Tibial nerve (tissue), 4 donors: ENCODE results near the gene ATPAF1.

Experiments
- CTCF ChIP-seq, 5 experiments: fragments of 200-600 bp in 3 of 5; fragments of 450-650 bp in 2 of 5; sonication (generic) in 3 of 5; IDR thresholded peaks; one replicate each; pipeline ENCODE4 v1.5.1; 2016 to 2019; ENCODE audit warnings: antibody characterized with exemption in 5 of 5, mild to moderate bottlenecking in 3 of 5, moderate library complexity in 2 of 5
- EP300 ChIP-seq, 2 donors: sonication (generic); formaldehyde crosslinking; IDR thresholded peaks; one replicate each; pipeline ENCODE4 v1.6.1; 2017; ENCODE audit warnings: antibody characterized with exemption in 2 of 2, mild to moderate bottlenecking in 1 of 2
- POLR2A ChIP-seq, 2 donors: fragments of 450-650 bp; IDR thresholded peaks; one replicate each; pipeline ENCODE4 v1.6.1; 2017; ENCODE audit warnings: antibody characterized with exemption in 2 of 2, mild to moderate bottlenecking in 2 of 2, moderate library complexity in 2 of 2

- TF ChIP-seq EP300 (IDR thresholded peaks at IDR 0.05): no peak
- no peak for TF ChIP-seq CTCF (IDR thresholded peaks at IDR 0.05)
- no peak for TF ChIP-seq POLR2A (IDR thresholded peaks at IDR 0.05)
Measured at GRCh38 chr1:46681333-46682034, 13.3 kb upstream of the ATPAF1 start.
